HUDEP-2 (cell line): ENCODE results near the gene IGDCC3.
"Not testable (repeated sequence)": the region's sequence is repeated elsewhere in the genome, so short reads cannot be mapped to it uniquely, and the experiment has no call there.

Experiments used
- DNase-seq, 76 experiments: peaks; one replicate each; lab custom pipeline; 2025; ENCODE audit not compliant: unreplicated experiment in 76 of 76; lab: John Stamatoyannopoulos, UW

IGDCC3 gene

GRCh38 chr15:65373163-65373651 is 4.6 kb downstream of the IGDCC3 start:
- DNase-seq, result no peak

- no peak for DNase-seq
These were observed 5.1 kb downstream of the IGDCC3 start for GRCh38 chr15:65372787-65373067.

GRCh38 chr15:65371976-65372786 is 5.6 kb downstream of the IGDCC3 start:
- no peak for DNase-seq

GRCh38 chr15:65370885-65371284 is 6.9 kb downstream of the IGDCC3 start:
- DNase-seq, result no peak

GRCh38 chr15:65369651-65370050 is 8.2 kb downstream of the IGDCC3 start:
- no peak for DNase-seq

- DNase-seq, result no peak
These were observed 8.6 kb downstream of the IGDCC3 start for GRCh38 chr15:65369212-65369547.

GRCh38 chr15:65368302-65369211 is 9.2 kb downstream of the IGDCC3 start:
- DNase-seq, result no peak

GRCh38 chr15:65366122-65366892 is 11.5 kb downstream of the IGDCC3 start:
- DNase-seq, result no peak

GRCh38 chr15:65365229-65365628 is 12.6 kb downstream of the IGDCC3 start:
- DNase-seq, result no peak

GRCh38 chr15:65363766-65364165 is 14.0 kb downstream of the IGDCC3 start:
- DNase-seq, result no peak

GRCh38 chr15:65363306-65363705 is 14.5 kb downstream of the IGDCC3 start:
- DNase-seq, result no peak

GRCh38 chr15:65362491-65362890 is 15.3 kb downstream of the IGDCC3 start:
- no peak for DNase-seq

GRCh38 chr15:65361708-65362459 is 15.9 kb downstream of the IGDCC3 start:
- DNase-seq, result no peak

GRCh38 chr15:65360506-65360905 is 17.3 kb downstream of the IGDCC3 start:
- no peak for DNase-seq

GRCh38 chr15:65355988-65356353 is 21.8 kb downstream of the IGDCC3 start:
- DNase-seq, result no peak

GRCh38 chr15:65355173-65355987 is 22.4 kb downstream of the IGDCC3 start:
- DNase-seq, result no peak

- no peak for DNase-seq
These were observed 23.0 kb downstream of the IGDCC3 start for GRCh38 chr15:65354835-65355172.

GRCh38 chr15:65351972-65352371 is 25.8 kb downstream of the IGDCC3 start:
- DNase-seq, result not testable (repeated sequence)

- DNase-seq, result no peak
These were observed 28.5 kb downstream of the IGDCC3 start for GRCh38 chr15:65349338-65349737.

GRCh38 chr15:65347756-65348155 is 30.0 kb downstream of the IGDCC3 start:
- not testable (repeated sequence) for DNase-seq
